NCI-H82 treated with DMSO at 0.1 percent for 48 hours (cell line): ENCODE measurements around the gene CCDC177.

Experiments used
- DNase-seq: peaks from one replicate; lab custom pipeline; 2025; ENCODE audit not compliant: unreplicated experiment; lab: John Stamatoyannopoulos, UW

Gene CCDC177

GRCh38 chr14:69531135-69531534, 43.5 kb downstream of the CCDC177 start:
- DNase-seq: no peak

GRCh38 chr14:69530095-69530494, 44.6 kb downstream of the CCDC177 start:
- no peak for DNase-seq

GRCh38 chr14:69529563-69529962, 45.1 kb downstream of the CCDC177 start:
- DNase-seq: no peak

- no peak for DNase-seq
These were observed 45.7 kb downstream of the CCDC177 start for GRCh38 chr14:69528930-69529329.

- no peak for DNase-seq
These were observed 46.5 kb downstream of the CCDC177 start for GRCh38 chr14:69528143-69528542.

- no peak for DNase-seq
These were observed 47.0 kb downstream of the CCDC177 start for GRCh38 chr14:69527635-69528034.

GRCh38 chr14:69525896-69526295, 48.8 kb downstream of the CCDC177 start:
- no peak for DNase-seq

- no peak for DNase-seq
These were observed 52.6 kb downstream of the CCDC177 start for GRCh38 chr14:69522026-69522425.
